ENCODE data around the gene ITIH5. TPM values are rescaled to one million over a fixed set of nuclear protein-coding genes. Genes with fewer than 3 reads are reported as not detected.

ITIH5 gene
- total RNA-seq, 1 donor from 2014 or later = not detected

GRCh38 chr10:7625836-7626235 lies 40.9 kb downstream of the ITIH5 start:
- DNase-seq (ENCODE audit: low read depth) = no peak
- TF ChIP-seq CTCF (conservative IDR thresholded peaks at IDR 0.05; ENCODE audit: low read depth, low read length) = no peak

GRCh38 chr10:7625009-7625408 lies 41.8 kb downstream of the ITIH5 start:
- TF ChIP-seq CTCF (conservative IDR thresholded peaks at IDR 0.05; ENCODE audit: low read depth, low read length) = no peak
- no peak overlapping the region for H3K4me3 ChIP-seq (ENCODE audit: low read depth, low read length)
- DNase-seq (ENCODE audit: low read depth) = no peak

More at GRCh38 chr10:7625836-7626235, 40.9 kb downstream of the ITIH5 start:
- no peak overlapping the region for H3K4me3 ChIP-seq (ENCODE audit: low read depth, low read length)

GRCh38 chr10:7622969-7623368 lies 43.8 kb downstream of the ITIH5 start:
- no peak for DNase-seq (ENCODE audit: low read depth)
- no peak for TF ChIP-seq CTCF (conservative IDR thresholded peaks at IDR 0.05; ENCODE audit: low read depth, low read length)
- H3K4me3 ChIP-seq (ENCODE audit: low read depth, low read length) = no peak overlapping the region

GRCh38 chr10:7618461-7618860 lies 48.3 kb downstream of the ITIH5 start:
- TF ChIP-seq CTCF (conservative IDR thresholded peaks at IDR 0.05; ENCODE audit: low read depth, low read length) = no peak
- DNase-seq (ENCODE audit: low read depth) = no peak

GRCh38 chr10:7611909-7612308 lies 54.9 kb downstream of the ITIH5 start:
- no peak for TF ChIP-seq CTCF (conservative IDR thresholded peaks at IDR 0.05; ENCODE audit: low read depth, low read length)
- H3K4me3 ChIP-seq (ENCODE audit: low read depth, low read length) = no peak overlapping the region
- DNase-seq (ENCODE audit: low read depth) = no peak

More at GRCh38 chr10:7618461-7618860, 48.3 kb downstream of the ITIH5 start:
- H3K4me3 ChIP-seq (ENCODE audit: low read depth, low read length) = no peak overlapping the region

- no peak for DNase-seq (ENCODE audit: low read depth)
- no peak overlapping the region for H3K4me3 ChIP-seq (ENCODE audit: low read depth, low read length)
- TF ChIP-seq CTCF (conservative IDR thresholded peaks at IDR 0.05; ENCODE audit: low read depth, low read length) = no peak
Measured at GRCh38 chr10:7610651-7611389, 55.9 kb downstream of the ITIH5 start.

- no peak overlapping the region for H3K4me3 ChIP-seq (ENCODE audit: low read depth, low read length)
- no peak for TF ChIP-seq CTCF (conservative IDR thresholded peaks at IDR 0.05; ENCODE audit: low read depth, low read length)
- DNase-seq (ENCODE audit: low read depth) = no peak
Measured at GRCh38 chr10:7610026-7610425, 56.7 kb downstream of the ITIH5 start.
